CD4-positive, alpha-beta T cell treated with Interleukin-6 at 100 ng/mL for 8 hours (primary cell): Measurements from ENCODE around the gene ZYX.
A peak's percentile ranks its signal among the peaks of the same experiment; 100 is the strongest.

Experiments used
- DNase-seq: peaks from one replicate; pipeline ENCODE4 v3.0.0-alpha.2; 2020; ENCODE audit warnings: mixed read lengths, low spot score

The ZYX gene, protein sequence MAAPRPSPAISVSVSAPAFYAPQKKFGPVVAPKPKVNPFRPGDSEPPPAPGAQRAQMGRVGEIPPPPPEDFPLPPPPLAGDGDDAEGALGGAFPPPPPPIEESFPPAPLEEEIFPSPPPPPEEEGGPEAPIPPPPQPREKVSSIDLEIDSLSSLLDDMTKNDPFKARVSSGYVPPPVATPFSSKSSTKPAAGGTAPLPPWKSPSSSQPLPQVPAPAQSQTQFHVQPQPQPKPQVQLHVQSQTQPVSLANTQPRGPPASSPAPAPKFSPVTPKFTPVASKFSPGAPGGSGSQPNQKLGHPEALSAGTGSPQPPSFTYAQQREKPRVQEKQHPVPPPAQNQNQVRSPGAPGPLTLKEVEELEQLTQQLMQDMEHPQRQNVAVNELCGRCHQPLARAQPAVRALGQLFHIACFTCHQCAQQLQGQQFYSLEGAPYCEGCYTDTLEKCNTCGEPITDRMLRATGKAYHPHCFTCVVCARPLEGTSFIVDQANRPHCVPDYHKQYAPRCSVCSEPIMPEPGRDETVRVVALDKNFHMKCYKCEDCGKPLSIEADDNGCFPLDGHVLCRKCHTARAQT

DNA sequence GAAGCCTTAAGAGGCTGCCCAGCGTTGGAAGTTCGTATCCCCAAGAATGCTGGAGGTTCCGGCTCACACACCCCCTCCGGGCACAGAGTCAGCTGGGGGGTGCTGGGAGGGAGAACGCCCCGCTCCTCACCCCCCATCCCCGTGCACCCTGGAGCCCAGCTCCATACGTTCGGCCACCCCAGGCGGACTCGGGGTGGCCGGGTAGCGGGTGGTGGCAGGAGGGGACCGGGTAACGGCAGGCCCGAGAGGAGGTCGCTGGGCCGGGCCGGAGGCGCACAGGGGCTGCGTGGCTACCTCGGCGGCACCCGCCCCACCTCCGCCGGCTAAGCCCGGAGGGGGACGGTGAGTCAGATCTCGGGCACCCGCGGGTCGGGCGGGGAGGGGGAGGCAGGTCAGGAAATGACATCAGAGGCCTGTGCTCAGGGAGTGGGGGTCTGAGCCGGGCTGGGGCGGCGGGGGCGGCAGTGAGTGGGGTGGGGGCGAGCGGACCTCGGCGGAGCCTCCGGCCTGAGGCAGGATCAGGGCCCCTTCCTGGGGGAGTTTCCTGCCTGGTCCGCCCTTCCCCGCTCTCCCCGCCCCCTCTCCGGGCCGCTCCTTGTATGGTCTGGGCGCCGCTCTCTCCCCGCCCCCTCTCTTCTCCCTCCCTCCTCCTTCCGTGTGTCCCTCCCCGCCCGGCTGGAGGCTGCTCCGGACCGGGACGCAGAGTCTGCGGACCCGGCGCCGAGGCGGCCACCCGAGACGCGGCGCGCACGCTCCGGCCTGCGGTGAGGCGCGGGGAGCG is at the start of gene ZYX:
ZYX (plus strand) TSS at position 700 of the 781 bp plus-strand sequence. CDS start 227 bp downstream, outside the sequence.
- peak; percentile 86 for DNase-seq

DNA sequence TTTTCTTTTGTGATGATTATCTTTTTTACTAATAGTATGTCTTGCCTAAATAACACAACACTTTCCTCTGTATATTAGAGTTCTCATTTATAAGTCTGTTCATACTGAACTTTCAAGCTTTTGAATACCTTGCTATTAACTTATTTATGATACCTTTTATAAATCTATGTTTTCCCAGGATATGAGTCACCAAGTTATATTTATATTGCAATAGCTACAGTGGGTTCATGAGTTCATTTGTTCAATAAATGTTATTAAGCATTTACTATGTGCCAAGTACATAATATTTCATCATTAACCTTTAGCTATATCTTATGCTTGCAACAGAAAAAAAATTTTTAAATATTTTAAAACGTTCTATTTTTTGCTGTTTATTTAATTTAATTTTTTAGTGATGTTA is 46.9 kb upstream of the ZYX start:
- DNase-seq = no peak

DNA sequence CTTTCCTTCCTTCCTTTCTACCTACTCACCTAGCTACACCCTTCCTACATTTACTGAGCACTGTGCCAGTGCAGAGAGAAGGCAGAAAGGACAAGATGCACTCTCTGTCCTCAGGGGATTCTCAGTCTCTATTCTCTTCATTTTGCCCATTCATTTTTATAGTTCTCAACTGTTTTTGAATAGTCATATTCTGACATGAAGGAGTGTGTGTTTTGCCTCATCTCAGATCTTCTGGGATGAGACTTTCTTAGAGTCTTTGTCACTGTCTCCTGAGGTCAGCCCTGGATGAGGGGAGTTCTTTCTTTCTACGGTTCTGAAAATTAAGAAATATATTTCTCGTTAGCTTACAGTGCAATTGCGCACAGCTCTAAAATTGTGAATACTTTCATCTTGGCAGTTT is 43.9 kb upstream of the ZYX start:
- no peak for DNase-seq

DNA sequence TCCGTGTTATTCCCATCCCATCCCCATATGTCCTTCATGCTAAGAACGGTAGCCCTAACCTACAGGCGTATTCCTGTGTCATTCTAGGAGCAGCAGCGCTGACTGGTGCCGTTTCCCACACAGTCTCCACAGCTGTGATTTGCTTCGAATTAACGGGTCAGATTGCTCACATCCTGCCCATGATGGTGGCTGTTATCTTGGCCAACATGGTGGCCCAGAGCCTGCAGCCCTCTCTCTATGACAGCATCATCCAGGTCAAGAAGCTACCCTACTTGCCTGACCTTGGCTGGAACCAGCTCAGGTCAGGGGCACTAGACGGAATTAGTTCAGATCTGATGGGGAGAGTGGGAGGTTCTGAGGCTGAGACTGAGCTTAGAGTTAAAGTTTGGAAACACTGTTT is 39.3 kb upstream of the ZYX start:
- no peak for DNase-seq

DNA sequence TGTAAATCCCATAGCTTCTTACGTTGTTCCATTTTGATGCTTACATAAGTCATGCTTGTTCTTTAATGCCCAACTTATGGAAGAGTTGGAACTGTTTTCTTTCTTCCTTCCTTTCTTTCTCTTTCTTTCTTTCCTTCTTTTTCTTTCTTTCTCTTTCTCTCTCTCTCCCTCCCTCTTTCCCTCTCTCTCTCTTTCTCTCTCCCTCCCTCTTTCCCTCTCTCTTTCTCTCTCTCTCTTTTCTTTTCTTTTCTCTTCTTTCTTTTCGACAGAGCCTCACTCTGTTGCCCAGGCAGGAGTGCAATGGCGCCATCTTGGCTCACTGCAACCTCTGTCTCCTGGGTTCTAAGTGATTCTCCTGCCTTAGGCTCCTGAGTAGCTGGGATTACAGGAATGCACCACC is 37.5 kb upstream of the ZYX start:
- DNase-seq = no peak

DNA sequence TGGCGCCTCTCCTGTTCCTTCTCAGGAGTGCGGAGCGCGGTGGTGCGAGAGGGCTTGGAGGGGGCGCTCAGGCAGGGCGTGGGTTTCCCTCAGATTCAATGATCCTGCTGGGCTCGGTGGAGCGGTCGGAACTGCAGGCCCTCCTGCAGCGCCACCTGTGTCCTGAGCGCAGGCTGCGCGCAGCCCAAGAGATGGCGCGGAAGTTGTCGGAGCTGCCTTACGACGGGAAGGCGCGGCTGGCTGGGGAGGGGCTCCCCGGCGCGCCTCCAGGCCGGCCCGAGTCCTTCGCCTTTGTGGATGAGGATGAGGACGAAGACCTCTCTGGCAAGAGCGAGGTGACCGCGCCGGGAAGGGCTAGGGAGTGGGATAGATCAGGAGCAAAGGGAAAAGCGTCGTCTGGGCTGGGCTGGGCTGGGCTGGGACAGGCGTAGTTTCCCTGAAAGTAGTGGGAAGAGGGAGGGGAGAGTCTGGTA is 35.7 kb upstream of the ZYX start:
- DNase-seq = peak; percentile 65

DNA sequence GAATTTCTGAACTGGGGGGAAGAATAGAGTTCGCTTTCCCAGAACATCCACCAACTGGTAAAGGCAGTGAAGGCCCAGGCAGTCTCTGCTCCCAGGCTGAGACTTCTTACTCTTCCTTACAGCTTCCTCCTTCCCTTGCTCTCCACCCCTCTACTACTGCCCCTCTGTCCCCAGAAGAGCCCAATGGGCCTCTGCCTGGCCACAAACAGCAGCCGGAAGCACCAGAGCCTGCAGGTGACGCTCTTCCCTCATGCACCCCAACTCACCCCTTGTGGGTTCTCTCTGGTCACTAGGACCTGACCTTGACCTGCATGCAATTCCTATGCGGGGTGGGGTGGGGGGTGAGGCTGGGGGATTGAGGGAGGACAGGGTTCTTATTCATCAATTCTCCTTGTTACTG is 35.1 kb upstream of the ZYX start:
- DNase-seq = no peak

DNA sequence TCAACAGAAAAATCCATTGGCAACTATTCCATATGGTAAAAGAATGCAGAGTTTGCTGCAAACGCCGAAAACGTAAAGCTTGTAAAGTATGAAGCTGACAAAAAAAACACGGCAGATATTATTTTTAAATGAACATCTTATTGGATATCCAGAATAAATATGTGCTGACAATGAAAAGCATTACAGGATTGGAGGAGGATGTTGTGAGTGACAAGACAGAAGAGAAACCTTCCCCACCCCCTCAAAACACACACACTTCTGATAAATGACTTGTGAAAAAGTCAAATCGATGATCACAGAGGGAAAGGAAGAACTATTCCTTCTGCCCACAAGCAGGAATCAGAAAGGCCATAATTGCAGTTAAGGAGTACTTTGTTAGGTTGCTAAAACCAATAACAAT is 33.2 kb upstream of the ZYX start:
- DNase-seq = no peak

DNA sequence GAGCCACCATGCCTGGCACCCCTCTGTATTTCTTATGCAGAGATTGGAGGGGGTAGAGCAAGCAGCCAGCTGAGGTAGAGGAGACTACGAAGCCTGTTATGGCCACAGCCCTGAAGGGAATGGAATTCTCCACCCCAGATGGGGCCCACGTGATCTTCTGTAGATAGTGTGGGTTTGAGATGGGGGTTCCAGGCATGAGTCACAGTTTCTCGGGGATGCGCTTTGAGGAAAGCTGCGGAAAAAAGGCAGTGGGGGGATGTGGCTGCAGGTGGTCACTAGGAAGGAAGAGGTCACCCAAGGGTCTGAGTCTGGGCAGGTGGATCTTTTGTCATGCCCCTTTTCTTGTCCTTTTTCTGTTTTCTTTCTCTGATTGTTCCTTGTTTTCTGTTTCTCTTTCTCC is 30.1 kb upstream of the ZYX start:
- no peak for DNase-seq

DNA sequence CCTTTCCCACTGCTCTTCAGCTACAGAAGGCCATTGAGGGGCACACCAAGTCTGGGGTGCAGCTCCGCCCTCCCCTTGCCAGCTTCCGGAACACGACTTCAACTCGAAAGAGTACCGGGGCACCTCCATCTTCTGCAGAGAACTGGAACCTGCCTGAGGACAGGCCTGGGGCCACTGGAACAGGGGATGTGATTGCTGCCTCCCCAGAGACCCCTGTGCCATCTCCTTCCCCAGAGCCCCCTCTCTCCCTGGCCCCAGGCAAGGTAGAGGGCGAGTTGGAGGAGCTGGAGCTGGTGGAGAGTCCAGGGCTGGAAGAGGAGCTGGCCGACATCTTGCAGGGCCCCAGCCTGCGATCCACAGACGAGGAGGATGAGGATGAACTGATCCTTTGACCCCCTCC is 29.6 kb upstream of the ZYX start:
- no peak for DNase-seq

DNA sequence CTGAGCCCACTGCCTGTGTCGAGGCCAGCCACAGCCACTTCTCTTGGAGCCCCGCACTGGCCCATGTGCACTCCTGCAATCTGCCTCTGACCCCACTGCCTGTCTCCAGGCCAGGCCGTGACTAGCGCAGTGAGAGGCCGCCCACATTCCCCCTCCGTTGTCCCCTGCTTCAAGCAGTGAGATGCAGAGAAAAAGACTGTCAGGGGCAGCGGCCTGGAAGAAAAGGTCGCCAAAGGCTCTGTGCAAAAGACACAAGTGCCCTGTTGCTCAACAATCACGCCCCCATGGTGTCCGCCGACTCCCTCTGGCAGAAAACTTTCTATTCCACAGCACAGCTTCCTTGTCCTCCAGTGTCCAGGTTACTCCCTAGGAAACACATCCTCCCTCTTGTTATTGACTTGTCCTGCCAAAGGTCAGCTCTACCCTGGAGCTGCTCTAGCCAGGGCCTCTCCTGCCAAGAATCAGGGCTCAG is 28.6 kb upstream of the ZYX start:
- DNase-seq = no peak

DNA sequence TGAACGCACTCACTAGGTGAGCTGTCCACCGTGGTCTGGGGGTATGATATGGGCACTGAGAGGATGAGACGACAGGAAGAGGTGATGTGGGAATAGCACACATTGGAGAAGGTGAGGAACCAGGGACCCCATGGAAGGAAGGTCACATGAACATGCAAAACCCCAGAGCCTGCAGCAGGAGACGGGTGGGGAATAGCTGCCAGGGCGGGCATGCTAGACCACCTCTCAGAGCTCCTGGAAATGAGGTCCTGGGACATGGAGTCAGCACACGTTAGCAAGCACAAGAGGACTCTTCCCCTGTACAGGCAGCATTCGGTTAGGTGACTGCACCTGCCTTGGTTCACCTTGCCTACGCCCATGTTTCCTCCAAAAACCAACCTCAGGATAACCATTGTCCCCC is 26.8 kb upstream of the ZYX start:
- no peak for DNase-seq

DNA sequence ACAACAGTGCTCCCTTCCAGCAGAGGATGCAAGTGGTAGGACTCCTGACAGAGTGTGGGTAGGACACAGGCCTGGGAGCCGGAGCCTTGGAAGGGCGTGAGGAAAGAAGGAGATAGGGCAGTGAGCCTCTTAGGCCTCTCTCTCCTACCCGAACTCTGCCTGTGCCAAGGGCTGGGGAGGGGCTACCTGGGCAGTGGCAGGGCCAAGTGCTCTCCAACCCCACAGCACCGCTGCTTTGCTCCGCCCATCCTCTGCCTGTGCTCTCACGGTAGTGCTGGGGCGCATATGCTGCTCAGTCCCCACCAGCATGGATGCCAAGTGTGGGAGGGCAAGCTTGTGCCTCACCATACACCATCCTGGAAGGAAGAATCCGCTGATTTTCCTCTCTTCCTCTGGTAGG is 26.2 kb upstream of the ZYX start:
- no peak for DNase-seq

DNA sequence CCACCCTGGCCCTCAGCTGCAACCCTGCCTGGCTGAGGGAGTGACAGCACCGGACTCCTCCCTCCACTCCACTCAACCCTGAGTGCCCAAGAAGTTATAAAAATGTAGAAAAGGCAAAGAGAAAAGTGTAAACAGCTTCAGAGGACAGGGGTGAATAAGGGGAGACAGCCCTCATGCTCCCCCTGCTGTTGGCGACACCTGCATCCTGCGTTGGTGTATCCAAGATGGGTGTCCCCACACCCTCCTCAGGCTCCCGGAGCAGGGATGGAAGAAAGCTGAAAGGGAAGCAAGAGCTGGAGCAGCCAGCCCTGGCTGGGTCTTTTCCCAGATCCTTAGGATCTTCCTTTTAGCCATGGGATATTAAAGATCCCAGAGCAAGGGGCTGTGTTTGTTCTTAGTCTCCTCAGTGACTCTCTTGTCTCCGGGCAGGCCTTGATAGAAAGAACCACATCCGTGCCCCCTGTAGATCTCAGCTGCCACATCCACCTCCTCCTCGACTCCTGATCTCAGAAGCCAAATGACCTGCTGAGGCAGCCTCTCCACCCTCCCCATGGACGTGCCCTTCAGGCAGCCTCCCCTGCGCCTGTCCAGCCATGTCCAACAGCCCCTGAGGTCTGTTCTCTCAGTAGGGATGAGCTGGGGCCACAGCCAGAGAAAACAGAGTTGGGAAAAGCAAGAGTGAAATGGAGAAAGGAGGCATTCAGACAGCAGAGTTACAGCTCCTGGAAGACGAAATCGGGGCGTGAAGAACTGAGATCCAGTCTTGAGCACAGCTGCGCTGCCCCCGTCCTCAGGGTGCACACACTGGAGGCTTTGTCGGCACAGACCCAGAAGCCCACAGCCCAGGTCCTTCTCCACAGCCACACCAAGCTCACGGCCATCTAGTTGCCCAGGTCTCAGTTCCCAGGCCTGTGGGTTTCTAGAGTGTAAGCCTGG is 25.4 kb upstream of the ZYX start:
- DNase-seq = no peak

DNA sequence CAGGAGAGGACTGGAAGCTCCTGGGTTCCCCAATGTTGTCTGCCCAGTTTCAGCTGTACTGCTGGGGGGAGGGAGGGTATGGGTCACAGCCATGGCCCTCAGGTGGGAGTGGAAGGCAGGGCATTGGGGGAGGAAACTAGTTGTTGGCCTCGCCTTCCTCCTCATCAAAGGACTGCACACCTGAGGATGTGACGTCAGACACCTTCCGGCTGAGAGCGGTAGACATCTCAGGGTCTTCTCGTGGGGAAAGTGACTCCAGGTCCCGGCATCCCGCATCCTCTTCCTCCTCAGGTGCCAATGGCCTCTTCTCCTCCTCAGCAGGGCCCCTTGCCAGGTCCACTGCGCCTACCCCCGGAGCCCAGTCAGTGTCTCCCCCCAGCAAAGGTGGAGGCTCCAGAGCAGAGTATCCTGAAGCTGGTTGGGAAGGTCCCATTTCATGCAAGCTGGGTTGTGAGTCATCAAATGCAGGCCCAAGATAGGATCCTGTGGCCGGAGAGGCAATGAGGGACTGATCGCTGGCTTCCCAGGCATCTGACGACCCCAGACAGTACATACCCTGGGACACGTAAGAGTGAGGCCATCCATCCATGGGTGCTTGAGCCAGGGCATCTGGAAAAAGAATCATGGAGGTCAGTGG is 24.6 kb upstream of the ZYX start:
- DNase-seq = no peak

DNA sequence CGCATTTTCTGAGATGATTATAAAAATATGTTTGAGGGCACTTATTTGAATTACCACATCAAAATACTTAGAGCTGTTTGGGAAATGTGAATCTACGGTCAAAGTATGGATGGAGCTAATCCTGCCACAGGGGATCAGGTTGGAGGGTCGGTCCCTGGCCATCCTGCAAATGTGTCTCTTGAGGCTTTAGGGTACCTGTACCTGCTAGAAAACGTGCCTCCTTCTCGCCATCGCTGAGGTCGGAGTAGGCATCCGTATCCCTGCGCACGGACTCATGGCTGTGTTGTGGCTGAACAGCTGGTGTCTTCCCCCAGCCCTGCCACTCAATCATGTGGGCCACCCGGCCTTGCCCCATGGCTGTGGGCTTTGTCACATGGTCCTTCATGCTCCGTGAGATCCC is 22.5 kb upstream of the ZYX start:
- DNase-seq = no peak

DNA sequence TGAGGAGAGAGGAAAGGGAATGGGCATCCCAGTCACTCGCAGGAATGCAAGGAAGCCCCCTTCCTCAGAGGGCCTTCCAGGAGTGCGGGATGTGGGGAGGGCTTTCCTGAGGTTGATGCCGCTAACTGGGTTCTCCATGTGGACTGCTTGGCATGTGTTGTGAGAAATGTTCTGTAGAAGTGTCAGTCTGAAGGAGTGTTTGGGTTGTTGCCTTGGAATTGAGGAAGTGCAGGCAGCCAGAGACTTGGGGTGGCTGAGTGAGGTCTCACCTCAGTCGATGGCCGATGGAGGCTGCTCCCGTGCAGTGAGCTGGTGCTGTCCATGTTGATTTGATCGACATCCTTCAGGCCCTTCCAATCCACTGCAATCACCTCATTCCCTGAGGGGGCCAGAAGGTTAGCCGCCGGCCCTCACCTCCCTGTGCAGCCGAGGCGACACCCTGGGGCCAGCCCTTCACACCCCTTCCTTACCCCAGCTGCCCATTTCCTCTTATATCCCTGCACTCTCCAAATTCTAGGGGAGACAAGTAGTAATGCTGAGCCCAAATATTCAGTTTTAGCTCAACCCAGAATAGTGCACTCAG is 21.3 kb upstream of the ZYX start:
- no peak for DNase-seq

DNA sequence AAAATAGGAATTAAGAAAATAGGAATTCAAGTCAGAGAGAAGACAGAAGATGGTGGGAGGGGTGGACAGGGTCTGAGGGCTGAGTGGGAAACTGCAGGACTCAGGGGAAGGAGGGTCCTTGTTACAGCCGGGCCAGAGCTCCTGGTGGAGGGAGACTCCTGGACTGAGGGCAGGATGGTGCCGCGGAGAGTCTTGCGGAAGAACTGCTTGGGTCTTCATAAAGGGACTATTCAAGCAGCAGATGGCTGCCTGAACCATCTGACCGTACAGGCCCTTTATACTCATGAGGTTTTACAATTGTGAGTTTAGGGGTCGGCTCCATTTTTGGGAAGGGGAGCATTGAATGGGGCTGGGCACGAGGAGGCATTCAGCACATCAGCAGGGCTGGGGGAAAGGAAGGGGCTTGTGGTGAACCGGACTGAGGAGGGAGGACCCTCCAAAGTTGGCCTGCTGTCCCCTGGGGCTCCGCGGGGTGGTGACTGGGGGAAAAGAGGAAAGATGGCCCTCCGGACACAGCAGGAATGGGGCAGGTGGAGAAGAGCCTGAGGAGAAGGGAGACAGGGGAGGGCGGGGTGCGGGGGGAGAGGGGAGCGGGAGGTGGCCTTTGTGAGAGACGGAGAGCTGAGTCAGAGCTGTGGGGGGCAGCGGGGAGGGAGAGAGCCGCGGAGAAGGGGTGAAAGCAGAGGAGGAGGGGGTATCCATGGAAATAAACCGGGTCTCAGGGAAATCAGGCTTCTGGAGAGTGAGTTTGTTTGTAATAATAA is 20.2 kb upstream of the ZYX start:
- no peak for DNase-seq

DNA sequence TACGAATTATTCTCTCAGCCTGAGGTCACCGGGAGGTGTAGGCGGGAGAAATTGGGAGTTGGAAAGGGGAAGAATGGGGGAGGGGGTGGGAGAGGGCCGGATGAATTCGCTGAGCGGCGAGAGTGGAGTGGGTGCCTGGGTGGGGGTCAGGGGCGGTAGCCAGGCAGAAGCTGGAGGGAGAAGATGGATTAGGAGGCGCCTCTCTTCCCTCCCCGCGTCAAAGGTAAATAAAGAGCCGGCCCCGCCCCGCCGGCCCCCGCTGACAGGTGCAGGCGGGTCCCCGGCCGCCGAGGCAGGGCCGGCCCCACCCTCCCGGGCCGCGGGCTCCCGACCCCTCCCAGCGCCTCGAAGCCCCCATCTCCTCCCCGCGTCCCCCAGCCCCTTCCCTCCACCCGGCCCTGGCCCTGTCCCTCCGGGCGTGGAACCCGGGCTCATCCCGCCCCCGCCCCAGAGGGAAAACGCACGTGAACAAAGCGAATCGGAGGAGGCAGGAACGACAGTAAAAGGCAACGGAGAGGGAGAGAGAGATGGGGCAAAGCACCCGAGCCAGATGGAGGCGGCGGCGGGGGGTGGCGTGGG is 19.5 kb upstream of the ZYX start:
- no peak for DNase-seq
